GM18858 (cell line): ENCODE measurements around the gene PANK3.

ENCODE experiments used
- ATAC-seq: cut with Tn5 transposase; IDR thresholded peaks from one replicate; pipeline ENCODE4 v1.9.1; 2021; ENCODE audit not compliant: unreplicated experiment

PANK3 gene

DNA sequence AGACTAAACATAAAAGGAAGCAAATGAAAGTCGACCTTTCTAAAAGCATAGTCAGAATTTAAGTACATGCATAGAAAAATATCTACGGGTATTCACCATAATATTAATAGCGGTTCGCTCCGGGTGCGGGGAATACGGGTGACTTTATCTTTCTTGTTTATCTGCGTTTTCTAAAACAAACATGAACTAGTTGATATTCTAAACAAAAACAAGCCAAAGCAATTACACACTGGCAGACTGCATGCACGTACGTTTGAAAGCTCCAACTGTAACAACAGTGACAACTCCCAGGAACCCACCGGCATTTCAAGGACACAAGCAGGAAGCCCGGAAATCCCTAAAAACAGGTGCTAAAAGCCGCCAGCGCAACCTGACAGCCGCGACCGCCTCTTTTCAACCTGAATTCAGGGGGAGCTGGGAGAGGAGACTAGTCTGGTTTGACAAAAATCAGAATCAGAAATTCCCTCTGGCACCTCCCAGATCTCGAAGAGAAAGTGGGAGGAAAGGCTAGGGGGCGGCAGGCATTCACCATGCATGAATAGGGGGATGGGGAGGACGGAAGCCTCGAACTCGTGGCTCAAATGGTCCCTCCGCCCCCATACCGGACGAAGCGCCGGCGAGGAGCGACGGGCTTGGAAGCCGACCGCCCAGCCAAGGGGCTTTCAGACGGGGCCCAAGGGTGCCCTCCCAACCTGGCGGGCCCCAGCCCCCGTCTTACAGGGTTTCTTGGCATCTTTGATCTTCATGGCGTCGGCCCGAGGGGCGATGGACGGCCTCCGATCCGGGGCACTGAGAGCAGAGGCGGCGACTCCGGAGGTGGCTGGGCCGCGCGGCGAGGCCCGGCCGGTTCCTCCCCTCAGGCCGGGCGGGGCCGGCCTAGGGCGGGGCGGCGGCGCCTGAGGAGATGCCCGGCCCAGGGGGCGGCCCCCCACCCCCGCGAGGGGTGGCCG is at the start of gene PANK3:
Gene PANK3 (minus strand): TSS at position 831 of the 950 bp plus-strand sequence. CDS start 85 bp downstream, at position 746.
- peak; percentile 32 for ATAC-seq

DNA sequence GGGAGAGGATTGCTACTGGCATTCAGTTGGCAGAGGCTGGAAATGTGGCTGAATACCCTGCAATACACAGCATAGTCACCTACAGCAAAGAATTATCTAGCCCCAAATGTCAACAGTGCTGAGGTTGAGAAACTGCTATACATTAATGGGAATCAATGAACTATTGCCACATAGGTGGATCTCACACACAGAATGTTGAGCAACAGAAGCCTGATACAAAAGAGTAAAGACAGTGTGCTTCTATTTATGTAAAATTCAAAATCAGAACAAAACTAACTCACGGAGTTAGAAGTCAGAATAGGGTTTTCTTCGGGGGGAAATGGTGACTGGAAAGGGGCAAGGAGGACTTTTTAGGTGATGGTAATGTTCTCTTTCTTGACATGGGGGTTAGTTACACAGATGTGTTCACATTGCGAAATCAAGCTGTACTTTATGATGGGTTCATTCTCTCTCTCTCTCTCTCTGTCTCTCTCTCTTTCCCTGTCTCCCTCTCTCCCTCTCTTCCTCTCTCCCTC is 45.7 kb upstream of the PANK3 start:
- ATAC-seq, result no peak

DNA sequence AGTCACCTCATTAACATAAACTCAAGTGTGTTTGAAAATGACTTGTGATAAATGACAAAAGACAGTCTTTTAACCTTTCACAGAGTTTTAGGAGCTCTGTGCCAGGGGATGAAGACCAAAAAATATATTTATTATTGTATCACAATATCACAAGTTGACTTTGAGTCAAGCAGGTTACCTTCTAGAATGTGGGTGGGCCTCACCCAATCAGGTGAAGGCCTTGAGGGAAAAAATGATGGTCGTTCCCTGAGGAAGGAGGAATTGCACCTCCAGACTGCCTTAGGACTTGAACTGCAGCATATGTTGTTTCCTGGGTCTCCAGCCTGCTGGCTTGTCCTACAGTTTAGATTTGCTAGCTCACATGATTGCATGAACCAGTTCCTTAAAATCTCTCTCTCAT is 41.6 kb upstream of the PANK3 start:
- no peak for ATAC-seq

DNA sequence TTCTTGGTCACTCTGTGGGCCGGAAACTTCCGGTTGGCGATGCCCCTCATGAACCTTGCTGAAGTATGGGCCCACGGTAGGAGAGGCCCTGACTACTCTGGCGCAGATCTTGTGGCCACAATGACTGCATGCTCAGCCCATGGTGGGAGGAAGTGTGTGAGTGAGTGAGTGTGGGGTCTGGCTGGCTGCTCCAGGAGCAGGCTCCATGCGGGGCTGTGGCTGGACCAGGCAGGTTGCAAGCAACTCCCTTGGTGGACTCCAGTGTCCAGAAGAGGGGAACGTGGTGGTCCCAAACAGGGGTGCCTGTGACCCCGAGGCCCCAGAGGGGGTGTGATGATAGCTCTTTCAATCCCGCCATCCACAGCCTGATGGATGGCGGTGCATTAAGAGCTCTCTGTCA is 35.5 kb upstream of the PANK3 start:
- no peak for ATAC-seq

DNA sequence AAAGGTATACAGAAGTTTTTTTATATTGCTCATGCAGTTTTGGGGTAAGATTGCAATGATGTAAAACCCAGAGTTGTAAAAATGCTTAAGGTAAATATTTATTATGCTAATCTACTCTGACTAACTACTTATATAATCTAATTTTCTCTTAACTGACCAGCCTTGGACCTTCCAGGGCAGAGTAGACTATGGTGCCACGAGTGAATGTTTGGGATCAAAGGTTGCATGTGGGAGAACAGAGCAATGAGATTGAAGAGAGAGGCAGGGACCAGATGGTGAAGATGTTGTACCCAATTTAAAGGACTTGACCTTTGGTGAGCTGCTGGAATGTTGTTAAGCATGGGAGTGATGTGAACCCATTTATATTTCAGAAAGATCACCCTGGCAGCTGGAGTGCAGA is 34.8 kb upstream of the PANK3 start:
- no peak for ATAC-seq

DNA sequence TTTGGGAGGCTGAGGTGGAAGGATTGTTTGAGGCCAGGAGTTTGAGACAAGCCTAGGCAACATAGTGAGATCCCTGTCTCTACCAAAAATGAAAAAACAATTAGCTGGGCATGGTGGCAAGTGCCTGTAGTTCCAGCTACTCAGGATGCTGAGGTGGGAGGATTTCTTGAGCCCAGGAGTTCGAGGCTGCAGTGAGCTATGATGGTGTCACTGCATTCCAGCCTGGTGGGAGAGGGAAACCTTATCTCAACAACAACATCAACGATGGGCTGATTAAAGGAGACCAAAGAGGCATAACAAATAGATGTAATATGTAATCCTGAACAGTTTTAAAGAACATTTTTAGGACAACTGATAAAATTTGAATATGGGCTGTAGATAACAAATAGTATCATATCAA is 34.2 kb upstream of the PANK3 start:
- ATAC-seq, result no peak

DNA sequence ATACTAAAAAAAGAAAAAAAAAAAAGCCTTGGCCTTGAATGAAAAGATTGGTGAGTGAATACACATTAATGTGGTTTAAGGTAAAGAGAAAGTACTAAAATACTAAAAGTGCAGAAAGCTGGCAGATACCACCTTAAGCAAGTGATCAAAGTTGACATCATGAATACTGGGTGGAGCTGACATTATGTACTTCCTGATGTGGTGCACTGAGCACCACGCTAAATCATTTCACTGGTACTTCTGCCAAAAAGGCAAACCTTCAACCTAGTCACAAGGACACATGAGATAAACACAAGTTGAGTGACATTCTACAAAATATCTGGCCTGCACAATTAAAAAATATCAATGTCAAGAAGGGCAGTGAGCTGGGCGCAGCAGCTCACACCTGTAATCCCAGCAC is 33.8 kb upstream of the PANK3 start:
- no peak for ATAC-seq

DNA sequence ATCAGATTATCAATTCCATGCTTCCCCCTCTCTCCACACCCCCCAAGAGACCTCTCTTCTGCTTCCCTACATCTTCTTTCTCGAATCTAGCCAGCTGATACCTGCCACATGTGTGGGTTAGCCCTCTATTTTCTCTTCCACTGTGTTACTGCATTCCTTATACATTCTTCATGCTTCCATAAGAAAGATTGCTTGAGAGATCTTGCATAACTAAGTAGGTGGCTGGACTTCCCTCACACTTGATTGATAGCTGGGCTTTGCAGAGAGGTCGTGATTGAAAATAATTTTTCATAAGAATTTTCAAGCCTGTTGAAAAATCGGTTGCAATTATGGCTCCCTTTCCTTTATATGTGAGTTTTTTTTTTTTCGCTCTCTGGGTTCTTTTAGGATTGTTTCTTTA is 33.0 kb upstream of the PANK3 start:
- no peak for ATAC-seq

DNA sequence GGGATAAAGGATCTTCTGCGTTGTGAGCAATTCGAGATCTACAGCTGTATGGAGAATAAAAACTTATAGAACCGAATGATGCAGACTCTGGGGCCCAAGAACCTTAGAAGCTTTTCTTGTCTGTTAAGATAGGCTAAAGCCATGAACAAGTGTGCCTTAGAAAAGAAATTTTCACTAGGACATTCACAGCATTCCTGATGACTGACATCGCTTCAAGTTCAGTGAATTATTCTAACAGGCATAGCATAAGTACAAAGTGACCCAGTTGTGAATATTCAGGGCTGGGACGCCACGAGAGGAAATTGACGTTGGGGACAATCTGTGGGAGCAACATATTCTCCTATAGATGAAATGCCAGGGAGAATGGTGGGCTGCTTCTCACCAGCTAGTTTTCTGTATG is 32.0 kb upstream of the PANK3 start:
- ATAC-seq, result no peak

DNA sequence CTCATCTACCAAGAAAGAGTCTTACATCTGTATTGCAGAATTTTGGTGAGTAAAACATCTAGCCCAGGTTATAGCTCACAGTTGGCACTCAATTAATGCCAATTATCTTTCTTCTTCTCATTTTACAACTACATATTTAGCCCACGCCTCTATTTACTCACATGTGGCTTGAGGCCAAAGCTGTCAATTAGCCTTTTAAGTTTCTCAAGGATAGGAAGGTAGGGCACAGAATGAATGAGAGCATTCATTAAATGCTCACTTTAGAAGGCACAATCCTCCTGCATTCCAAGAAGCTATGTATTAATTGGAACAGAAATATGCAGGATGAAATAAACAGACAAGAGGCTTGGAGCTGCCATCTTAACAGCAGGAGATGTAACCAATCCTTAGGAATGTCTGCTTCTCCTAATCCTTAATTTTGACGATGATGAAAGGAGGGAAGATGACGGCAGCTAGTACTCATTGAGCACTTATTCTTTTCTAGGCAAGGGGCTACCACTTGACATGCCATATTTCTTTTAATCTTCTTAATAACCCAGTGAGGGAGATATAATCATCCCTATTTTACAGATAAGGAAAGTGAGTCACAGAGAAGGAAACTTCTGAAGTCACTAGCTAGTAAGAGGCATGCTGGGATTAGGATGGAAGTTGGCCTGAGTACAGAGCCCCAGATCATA is 30.8 kb upstream of the PANK3 start:
- no peak for ATAC-seq

DNA sequence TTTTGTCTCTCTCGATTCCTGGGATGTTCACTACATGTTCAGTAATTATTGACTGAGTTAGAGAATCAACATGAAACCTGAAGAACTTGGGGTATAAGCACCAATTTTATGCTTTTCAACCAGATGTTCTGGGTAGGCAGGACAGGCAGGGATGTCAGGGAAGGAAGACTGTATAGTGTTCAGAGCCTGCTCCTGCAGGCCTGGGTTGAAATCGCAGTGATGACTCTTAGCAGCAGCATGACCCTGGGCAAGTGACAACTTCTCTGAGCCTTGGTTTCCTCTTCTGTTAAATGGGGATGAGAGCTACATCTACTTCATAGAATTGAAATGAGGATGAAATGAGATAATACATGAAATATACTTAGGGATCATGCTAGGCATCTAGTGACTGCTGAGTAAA is 29.7 kb upstream of the PANK3 start:
- no peak for ATAC-seq

DNA sequence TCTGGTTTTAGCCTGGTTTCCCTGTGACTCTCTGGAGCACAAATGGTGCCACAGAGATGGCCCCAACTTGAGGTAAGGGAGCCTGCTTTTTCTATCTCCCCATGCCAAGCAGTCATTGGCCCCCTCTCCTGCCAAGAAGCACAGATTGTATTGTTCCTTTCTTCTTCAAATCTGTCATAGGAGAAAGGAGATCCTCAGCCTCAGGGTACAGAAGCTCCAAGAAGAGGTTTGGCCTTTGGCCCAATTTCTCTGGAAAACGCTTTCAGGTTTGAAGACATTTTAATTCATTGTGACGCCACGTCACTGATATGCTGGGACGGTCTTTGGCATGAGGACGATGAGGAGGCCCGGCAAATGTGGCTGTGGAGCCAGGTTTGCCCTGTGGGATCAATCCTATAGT is 29.2 kb upstream of the PANK3 start:
- peak; percentile 14 for ATAC-seq

DNA sequence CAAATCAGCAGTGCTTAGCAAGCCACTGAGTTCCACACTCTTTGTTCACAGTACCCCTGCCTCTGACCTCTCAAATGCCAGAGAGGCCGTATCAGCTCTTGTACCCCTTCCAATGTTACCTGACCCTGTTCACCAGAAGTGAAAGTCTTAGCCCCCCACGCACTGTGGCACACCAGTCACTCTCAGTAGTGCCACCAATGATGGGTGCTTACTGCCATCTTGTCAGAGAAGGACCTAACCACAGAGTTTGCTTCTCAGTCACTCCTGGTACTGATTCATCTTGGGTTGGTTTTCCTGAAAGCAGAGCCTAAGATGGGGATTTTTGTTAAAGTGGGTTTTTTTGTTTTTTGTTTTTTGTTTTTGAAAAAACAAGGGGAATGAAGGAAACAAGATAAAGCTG is 28.8 kb upstream of the PANK3 start:
- ATAC-seq, result peak; percentile 90

DNA sequence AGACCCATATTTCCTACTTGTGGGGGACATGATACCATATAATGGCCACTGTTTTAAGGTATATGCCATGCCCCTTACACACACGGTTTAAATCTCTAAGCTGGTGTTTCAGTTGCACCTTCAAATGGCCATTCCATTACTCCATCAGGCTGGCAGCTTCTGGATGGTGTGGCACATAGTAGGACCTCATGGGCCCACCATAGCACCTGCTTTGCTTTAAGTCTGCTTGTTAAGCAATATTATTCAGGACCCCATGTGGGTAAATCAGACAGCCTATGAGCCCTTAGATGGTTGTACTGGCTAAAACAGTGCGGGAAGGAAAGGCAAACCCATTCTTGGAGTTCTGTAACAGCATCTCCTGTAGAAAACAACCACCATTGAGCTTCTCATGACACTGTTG is 27.4 kb upstream of the PANK3 start:
- no peak for ATAC-seq

DNA sequence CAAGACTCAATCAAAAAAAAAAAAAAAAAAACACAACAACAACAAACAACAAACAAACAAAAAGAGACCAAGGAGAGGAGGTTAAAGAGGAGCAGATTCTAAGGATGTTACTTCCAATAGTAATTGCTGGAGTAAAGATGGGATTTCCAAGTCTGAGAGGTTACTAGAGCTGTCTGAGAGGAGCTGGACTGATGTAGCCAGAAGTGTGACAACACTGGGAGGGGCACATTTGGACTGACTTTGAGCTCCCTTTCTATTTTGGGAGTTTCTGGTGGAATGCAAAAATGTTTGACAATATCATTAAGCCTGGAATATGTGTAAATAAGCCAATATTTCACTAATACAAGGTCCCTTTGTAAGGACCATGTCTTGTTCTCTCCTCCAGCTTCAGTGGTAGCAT is 25.3 kb upstream of the PANK3 start:
- ATAC-seq, result no peak

DNA sequence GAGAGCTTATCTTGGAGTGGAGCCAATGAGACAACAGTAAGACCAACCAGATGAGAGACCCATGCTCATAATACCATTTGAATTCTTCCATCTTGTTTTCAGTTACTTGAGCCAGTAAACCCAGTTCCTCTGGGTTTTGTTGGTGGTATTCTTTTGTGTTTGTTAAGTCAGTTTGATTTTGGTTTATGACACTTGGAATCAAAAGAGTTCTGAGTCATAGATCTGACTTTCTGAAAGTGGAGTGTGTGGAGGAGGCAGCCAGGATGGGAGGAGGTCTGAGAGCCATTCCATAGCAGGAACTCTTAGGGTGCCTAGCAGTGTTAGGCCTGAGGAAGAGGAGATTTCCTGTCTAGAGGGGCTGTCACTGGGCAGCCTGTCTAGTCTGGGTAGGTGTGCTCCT is 24.6 kb upstream of the PANK3 start:
- ATAC-seq, result no peak

DNA sequence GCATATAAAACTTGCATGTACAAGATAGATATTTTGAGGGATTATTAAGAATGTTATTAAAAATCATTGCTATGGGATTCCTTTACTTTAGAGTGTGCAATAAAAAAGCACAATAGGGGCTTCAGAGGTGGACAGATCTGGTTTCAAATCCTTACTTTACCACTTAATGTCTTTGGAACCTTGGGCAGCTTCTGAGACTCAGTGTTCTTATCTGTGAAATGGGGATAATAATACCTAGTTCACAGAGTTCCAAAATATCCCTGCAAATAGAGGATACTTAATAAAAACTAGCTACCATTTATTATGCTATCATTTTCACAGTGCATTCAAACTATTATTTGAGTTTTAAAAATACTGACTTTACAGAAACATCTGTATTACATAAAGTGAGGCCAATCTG is 23.3 kb upstream of the PANK3 start:
- ATAC-seq, result no peak

DNA sequence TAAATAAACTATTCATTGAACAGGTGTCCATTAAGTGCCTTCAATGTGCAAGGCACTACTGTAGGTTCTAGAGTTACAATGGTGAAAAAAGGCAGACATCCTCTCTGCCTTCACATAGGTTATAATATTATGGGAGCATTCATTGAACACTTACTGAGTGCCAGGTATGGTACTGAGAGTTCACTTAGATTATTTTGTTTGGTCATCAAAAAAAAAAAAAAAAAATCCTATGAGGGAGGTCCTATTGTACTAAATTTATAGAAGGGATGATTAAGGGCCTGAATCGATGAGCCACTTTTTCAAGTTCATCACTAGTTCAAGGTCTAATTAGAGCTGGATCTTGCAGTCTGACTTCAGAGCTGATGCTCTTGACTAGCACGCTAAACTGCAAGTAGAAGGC is 22.8 kb upstream of the PANK3 start:
- no peak for ATAC-seq

DNA sequence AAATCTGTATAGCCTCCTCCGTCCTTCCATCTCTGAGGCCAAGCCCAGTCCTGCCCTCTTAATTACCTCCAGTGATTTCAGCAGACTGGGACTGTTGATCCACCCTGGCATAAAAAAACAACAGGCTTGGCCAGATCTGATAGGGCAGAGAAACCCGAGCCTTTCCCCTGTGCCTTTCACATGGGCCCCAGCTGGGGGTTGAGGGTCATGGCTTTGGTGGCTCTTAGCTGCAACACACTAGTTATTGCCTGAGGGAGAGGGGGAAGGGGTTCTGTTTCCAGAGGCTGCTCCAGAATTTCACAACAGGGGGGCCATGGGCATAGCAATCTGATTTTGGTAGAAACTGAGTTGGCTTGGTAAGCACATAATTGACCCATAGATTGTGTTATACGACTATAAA is 21.2 kb upstream of the PANK3 start:
- no peak for ATAC-seq

DNA sequence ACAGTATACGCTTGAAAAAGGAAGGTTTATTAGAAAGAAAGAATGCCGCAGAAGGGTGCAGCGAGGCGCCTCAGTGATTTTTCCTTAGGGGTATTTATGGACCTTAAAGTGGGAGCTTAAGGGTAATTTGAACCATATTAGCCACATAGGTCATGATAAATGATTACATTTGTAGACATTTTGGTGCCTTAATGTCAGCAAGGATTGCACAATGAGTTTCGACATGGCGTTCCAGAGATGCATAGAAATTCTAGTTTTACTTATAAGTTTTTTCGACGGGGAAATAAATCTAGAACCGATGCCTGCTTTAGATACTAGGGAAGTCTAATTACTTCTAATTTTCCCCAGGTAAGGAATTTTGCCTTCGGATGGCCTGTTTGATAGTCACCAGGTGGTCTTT is 20.7 kb upstream of the PANK3 start:
- ATAC-seq, result no peak

DNA sequence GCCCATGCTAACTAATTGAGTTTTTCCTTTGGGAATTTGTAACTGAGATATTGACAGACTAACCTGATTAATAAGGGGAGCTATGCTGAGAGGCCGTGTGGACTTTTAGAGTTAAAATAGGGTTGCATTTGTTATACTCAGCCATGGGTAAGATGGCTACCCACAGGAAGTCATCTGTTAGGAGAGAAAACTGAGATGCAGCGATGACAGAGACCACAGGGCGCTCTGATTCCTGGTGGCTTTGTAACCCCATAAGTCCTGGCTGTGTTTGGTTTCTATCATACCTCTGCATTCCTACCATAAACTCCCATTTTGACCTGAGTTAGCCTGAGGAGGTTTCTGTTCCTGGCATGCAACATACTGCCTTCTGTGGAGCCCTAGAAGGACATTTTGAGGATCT is 19.5 kb upstream of the PANK3 start:
- ATAC-seq, result no peak

DNA sequence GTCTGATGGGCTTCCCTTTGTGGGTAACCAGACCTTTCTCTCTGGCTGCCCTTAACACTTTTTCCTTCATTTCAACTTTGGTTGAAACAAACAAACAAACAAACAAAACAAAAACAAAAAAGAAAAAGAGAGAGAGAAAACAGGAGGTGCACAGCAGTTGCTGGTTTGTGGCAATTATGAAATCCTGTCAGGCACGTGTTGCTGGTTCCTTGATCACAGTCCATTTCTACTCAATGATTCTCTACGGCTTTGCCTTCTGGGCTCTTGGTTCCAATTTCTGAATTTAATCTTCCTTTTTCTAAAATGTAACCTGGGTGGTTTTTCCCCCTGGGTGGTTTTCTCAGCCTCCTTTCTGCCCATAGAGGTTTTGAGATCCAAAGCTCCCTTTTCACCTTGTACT is 17.8 kb upstream of the PANK3 start:
- ATAC-seq, result no peak
